ENCODE data around the gene TSPAN13. TPM values are rescaled to one million over a fixed set of nuclear protein-coding genes. Genes with fewer than 3 reads are reported as not detected.

TSPAN13 gene
- total RNA-seq, 2 experiments from 2014 or later: 0.47 to 1.0 TPM

DNA sequence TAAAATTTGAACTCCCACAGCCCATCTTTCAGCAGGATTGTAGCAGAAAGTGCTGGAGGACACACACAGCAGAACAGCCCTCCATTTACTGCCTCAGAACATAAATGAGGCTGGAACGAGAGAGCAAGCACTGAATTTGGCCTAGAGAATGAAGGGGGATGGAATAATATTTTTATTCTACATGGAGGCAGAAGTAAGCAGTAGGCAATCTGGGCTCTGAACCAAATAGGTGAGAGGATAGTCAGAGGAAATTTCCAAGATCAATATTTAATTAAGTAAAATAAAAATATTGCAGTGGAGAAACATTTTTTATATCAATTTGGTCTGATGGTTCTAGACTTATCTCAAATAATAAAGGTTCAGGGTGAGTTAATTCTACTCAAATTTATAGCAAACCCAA is 29.2 kb upstream of the TSPAN13 start:
- H3K9me3 Mint-ChIP-seq: no peaks in the 10 kb centered on the region
- ChIA-PET POLR2A (no interaction called here), CTCF (no interaction called here)
- DNase-seq: no peak
- H3K4me1 Mint-ChIP-seq (ENCODE audit: low read depth): peaks cover 8% of the 10 kb centered on the region
- TF ChIP-seq, protein P1, sequence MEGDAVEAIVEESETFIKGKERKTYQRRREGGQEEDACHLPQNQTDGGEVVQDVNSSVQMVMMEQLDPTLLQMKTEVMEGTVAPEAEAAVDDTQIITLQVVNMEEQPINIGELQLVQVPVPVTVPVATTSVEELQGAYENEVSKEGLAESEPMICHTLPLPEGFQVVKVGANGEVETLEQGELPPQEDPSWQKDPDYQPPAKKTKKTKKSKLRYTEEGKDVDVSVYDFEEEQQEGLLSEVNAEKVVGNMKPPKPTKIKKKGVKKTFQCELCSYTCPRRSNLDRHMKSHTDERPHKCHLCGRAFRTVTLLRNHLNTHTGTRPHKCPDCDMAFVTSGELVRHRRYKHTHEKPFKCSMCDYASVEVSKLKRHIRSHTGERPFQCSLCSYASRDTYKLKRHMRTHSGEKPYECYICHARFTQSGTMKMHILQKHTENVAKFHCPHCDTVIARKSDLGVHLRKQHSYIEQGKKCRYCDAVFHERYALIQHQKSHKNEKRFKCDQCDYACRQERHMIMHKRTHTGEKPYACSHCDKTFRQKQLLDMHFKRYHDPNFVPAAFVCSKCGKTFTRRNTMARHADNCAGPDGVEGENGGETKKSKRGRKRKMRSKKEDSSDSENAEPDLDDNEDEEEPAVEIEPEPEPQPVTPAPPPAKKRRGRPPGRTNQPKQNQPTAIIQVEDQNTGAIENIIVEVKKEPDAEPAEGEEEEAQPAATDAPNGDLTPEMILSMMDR (IDR thresholded peaks at IDR 0.05): no peak
- peaks cover 6% of the 10 kb centered on the region for H3K36me3 Mint-ChIP-seq (ENCODE audit: low read depth)
- intact Hi-C loops (cut with micrococcal nuclease): no loop called here
- no peak overlapping the region for H3K27ac Mint-ChIP-seq
- no peak for ATAC-seq
- no peaks in the 10 kb centered on the region for H3K27me3 Mint-ChIP-seq
- no peak overlapping the region for H3K4me3 Mint-ChIP-seq

DNA sequence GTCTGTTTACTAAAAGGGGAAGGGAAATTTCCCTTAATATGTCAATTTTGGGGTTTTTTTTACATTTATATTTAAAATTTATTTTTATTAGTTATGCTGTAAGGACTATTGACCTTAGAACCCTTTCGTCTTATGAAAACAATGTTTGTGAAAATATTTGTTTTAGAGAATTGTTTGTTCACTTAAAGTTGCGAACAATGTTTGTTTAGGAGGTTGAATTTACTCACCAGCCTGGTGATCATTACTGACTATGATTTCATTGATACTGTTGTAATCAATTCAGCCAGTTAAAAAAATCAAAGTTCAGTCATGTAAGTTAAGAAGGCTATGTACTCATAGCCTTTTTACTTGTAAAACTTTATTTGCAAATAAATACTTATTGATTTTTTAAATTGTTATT is 27.4 kb upstream of the TSPAN13 start:
- TF ChIP-seq, protein P1 (IDR thresholded peaks at IDR 0.05): no peak
- ChIA-PET CTCF (no interaction called here), POLR2A (no interaction called here)
- Mint-ChIP-seq H3K4me3 (no peak overlapping the region), H3K27me3 (no peaks in the 10 kb centered on the region), H3K36me3 (ENCODE audit: low read depth) (peaks cover 6% of the 10 kb centered on the region), H3K27ac (no peak overlapping the region), H3K4me1 (ENCODE audit: low read depth) (peaks cover 4% of the 10 kb centered on the region), H3K9me3 (no peaks in the 10 kb centered on the region)
- intact Hi-C loops (cut with micrococcal nuclease): no loop called here
- DNase-seq (no peak), ATAC-seq (no peak)

DNA sequence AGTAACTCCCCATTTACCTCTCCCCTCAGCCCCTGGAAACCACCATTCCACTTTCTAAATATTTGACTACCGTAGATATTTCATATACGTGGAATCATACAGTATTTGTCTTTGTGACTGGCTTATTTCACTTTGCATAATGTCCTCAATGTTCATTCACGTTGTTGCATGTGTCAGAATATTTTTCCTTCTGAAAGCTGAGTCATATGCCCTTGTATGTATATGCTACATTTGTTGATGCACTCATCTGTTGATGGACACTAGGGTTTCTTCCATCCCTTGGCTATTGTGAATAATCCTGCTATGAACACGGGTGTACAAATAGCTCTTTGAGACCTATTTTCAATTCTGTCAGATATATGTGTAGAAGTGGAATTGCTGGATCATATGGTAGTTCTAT is 25.8 kb upstream of the TSPAN13 start:
- POLR2A ChIA-PET: interaction anchor here (1.2 kb wide), 1 partner anchor 15 kb away, joined by 3 read pairs; no protein-coding TSS in a partner anchor
- intact Hi-C loops (cut with micrococcal nuclease): no loop called here

DNA sequence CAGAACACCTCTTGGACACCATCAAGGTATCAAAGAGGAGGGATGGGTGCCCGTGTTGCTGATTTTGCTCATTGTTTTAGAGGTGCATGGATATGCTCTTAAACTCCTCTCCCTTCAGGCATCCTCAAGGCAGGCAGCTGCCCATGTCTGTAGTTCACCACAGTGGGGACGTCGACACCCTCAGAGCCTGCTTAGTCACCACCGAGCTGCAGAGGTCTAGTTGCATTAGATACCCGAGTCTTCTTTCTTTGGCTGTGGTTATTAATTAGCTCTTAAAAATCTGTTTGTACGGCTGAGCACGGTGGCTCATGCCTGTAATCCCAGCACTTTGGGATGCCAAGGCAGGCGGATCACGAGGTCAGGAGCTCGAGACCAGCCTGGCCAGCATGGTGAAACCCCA is 24.7 kb upstream of the TSPAN13 start:
- H3K27me3 Mint-ChIP-seq: no peaks in the 10 kb centered on the region
- DNase-seq (no peak), ATAC-seq (no peak)
- no peaks in the 10 kb centered on the region for H3K4me1 Mint-ChIP-seq (ENCODE audit: low read depth)
- TF ChIP-seq, protein P1 (IDR thresholded peaks at IDR 0.05): no peak
- H3K4me3 Mint-ChIP-seq: no peak overlapping the region
- no peak overlapping the region for H3K27ac Mint-ChIP-seq
- intact Hi-C loops (cut with micrococcal nuclease): no loop called here
- POLR2A ChIA-PET: interaction anchor here (1.2 kb wide), 1 partner anchor 14 kb away, joined by 3 read pairs; no protein-coding TSS in a partner anchor
- H3K36me3 Mint-ChIP-seq (ENCODE audit: low read depth): peaks cover 4% of the 10 kb centered on the region
- CTCF ChIA-PET: no interaction called here
- H3K9me3 Mint-ChIP-seq: no peaks in the 10 kb centered on the region

More for the DNA sequence above, 25.8 kb upstream of the TSPAN13 start:
- Mint-ChIP-seq H3K27ac (no peak overlapping the region), H3K27me3 (no peaks in the 10 kb centered on the region), H3K9me3 (no peaks in the 10 kb centered on the region), H3K36me3 (ENCODE audit: low read depth) (peaks cover 6% of the 10 kb centered on the region), H3K4me1 (ENCODE audit: low read depth) (no peaks in the 10 kb centered on the region), H3K4me3 (no peak overlapping the region)
- DNase-seq (no peak), ATAC-seq (no peak)
- CTCF ChIA-PET: no interaction called here
- TF ChIP-seq, protein P1 (IDR thresholded peaks at IDR 0.05): no peak

DNA sequence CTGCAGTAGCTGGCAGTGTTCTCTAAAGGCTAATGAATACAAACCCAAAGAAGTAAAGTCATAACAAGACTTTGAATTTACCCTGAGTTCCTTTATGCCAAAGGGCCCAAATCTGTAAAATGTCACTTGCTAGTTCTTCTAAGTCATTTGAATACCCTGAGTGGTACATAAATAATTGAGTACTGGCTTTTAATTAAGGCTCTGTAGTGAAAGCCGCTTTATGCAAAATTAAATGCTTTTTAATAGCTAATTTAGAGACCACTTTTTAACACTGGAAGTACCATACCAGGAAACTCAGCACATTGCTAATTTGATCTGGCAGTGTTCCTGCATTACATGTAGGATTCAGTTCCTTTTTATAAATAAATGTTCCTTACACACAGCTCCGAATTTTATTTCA is 24.0 kb upstream of the TSPAN13 start:
- POLR2A ChIA-PET: no interaction called here
- CTCF ChIA-PET: no interaction called here
- DNase-seq (no peak), ATAC-seq (no peak)
- no peaks in the 10 kb centered on the region for H3K9me3 Mint-ChIP-seq
- no peak overlapping the region for H3K27ac Mint-ChIP-seq
- no peaks in the 10 kb centered on the region for H3K4me1 Mint-ChIP-seq (ENCODE audit: low read depth)
- intact Hi-C loops (cut with micrococcal nuclease): no loop called here
- peaks cover 2% of the 10 kb centered on the region for H3K36me3 Mint-ChIP-seq (ENCODE audit: low read depth)
- TF ChIP-seq, protein P1 (IDR thresholded peaks at IDR 0.05): no peak
- H3K27me3 Mint-ChIP-seq: no peaks in the 10 kb centered on the region
- H3K4me3 Mint-ChIP-seq: no peak overlapping the region

All from activated CD8-positive, alpha-beta T cell treated with anti-CD3 and anti-CD28 coated beads for 36 hours (primary cell).